GM10266 (cell line): ENCODE data around the gene BRWD1.

Experiments used
- DNase-seq: peaks from one replicate; pipeline ENCODE4 v3.0.0; 2012; ENCODE audit errors: extremely low spot score
- TF ChIP-seq, protein P1 (sequence below): IDR thresholded peaks from 2 replicates; pipeline ENCODE4 v1.5.1; 2012; ENCODE audit warnings: mild to moderate bottlenecking, low read depth; ENCODE audit not compliant: control insufficient read depth, insufficient read depth; ENCODE audit errors: missing control alignments

Gene BRWD1

DNA sequence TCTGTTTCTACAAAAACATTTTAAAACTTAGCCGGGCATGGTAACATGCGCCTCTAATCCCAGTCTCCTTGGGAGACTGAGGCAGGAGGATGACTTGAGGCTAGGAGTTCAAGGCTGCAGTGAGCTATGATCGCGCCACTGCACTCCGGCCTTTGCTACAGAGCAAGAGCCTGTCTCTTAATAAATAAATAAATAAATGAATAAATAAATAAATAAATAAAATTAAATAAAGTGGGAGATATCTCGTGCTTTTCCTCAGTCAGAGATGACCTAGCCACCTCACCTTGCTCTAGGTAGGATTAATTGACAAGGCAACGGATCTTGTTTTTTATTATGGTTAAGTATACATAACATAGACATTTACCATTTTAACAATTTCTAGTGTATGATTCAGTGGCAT, 14.3 kb upstream of the BRWD1 start:
- DNase-seq = no peak
- TF ChIP-seq, protein P1, sequence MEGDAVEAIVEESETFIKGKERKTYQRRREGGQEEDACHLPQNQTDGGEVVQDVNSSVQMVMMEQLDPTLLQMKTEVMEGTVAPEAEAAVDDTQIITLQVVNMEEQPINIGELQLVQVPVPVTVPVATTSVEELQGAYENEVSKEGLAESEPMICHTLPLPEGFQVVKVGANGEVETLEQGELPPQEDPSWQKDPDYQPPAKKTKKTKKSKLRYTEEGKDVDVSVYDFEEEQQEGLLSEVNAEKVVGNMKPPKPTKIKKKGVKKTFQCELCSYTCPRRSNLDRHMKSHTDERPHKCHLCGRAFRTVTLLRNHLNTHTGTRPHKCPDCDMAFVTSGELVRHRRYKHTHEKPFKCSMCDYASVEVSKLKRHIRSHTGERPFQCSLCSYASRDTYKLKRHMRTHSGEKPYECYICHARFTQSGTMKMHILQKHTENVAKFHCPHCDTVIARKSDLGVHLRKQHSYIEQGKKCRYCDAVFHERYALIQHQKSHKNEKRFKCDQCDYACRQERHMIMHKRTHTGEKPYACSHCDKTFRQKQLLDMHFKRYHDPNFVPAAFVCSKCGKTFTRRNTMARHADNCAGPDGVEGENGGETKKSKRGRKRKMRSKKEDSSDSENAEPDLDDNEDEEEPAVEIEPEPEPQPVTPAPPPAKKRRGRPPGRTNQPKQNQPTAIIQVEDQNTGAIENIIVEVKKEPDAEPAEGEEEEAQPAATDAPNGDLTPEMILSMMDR = no peak

DNA sequence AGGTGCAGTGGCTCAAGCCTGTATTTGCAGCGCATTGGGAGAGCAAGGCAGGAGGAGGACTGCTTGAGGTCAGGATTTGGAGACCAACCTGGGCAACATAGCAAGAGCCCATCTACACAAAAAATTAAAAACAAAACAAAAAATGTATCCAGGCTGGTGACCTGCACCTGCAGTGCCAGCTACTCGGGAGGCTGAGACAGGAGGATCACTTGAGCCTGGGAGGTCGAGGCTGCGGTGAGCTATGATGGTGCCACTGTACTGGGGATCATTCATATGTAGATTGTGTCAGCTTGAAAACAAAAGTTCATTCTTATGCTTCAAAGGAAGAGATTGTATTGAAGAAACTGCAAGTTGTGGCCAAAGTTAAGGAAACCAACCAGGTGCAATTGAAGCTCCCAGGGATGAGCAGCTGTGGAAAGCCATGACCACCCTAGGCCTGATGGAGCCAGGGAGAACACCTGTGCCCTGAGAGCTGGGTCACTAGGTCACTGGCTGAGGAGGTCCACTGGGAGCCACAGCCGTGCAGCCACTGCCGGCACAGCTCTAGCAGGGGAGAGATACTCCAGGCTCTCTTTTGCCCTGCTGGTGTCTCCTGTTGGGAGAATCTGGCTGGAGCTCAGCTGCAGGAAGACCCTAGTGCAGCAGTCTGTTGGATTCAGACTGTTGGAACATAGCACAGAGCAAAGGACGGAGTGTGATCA, 13.3 kb upstream of the BRWD1 start:
- TF ChIP-seq, protein P1 = no peak
- no peak for DNase-seq

DNA sequence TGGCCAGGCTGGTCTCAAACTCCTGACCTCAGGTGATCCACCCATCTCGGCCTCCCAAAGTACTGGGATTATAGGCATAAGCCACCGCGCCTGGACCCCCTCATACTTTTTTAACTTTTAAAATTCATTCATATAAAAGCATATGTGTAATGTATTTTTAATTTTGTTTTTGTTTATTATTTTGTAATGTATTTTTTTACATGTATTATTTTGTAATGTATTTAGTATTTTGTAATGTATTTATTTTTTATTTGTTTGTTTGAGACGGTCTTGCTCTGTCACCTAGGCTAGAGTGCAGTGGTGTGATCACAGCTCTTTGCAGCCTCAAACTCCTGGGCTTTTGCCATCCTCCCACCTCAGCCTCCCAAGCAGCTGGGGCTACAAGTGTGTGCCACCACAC, 12.0 kb upstream of the BRWD1 start:
- TF ChIP-seq, protein P1 = no peak
- no peak for DNase-seq

DNA sequence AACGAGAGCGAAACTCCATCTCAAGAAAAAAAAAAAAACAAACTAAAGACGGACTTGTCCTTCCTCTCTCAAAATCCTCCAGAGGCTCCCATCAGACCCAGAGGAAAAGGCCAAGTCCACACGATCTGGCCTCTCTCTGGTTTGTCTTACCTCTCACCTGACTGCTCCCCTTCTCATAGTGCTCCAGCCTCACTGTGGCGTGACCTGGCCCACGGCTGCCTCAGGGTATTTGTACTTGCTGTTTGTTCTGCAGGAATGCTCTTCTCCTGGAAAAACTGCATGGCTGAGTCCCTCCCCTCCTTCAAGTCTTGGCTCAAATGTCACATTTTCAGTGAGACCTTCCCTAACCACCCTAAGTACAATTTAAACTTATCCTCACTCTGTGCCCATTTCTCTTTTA, 8.0 kb upstream of the BRWD1 start:
- DNase-seq = no peak
- TF ChIP-seq, protein P1 = no peak

DNA sequence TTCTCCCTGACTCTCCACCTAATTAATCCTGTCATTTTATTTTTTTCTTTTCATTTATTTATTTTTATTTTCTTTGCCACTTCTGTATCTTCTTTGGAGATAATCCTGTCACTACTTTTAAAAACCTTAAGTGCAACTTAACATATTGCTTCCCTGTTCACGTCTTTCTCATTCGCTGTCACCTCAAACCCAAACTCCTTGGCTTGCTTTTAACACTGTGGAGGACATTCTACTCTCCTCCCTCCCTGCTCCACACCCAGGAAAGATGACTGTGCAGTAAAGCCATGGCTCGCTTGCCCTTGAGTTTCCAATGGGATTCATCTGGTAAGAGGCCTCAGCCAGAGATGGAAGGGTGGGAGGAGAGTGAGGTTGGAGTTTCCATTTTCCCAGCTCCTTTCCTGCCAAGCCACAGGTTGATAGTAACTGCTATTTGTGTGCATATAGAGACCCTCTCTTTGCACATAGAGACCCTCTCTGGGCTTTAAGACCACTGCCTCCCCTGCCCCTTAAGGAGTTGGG, 6.4 kb upstream of the BRWD1 start:
- no peak for DNase-seq
- TF ChIP-seq, protein P1 = no peak

DNA sequence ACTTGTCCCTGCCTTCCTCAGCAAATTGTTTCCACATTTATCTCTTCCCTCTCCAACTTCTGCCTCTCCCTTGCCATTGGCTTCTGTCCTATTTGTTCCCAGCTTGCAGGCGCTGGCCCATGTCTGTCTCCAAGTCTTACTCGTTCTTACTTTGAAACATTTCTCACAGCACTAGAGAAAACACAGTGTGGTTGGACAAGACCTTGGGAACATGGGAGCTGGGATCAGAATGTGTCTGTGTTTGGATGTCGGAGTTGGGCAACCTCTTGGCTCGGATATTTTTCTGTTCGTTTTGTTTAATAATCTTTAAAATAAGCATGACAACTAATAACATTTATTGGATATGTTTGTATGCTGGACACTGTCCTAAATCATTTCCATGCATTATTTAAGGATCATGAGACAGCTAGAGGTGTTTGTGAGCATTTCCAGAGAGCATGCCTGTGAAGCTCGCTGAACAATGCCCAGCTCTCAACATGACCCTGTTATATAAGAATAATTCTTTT, 5.9 kb upstream of the BRWD1 start:
- TF ChIP-seq, protein P1 = no peak

More for the DNA sequence above, 5.9 kb upstream of the BRWD1 start:
- no peak for DNase-seq
